Thyroid gland (tissue), 4 donors: Measurements from ENCODE around the gene MB. TPM values are rescaled to one million over a fixed set of nuclear protein-coding genes. Genes with fewer than 3 reads are reported as not detected.

Experiments used
- DNase-seq, 2 donors: peaks; one replicate each; pipeline ENCODE4 v3.0.0-alpha.2; 2019
- H3K27ac ChIP-seq, 3 donors: fragments of 200-600 bp; sonication (generic); 1 replicate in 2 of 3; 2 replicates in 1 of 3; pipeline ENCODE4 v1.5.1; 2016 to 2019; ENCODE audit warnings: mild to moderate bottlenecking in 1 of 3, moderate library complexity in 1 of 3
- H3K27me3 ChIP-seq: fragments of 200-600 bp; sonication (generic); one replicate; pipeline ENCODE4 v1.5.1; 2019
- H3K36me3 ChIP-seq, 2 donors: fragments of 200-600 bp; sonication (generic); one replicate each; pipeline ENCODE4 v1.5.1; 2016 to 2019
- H3K4me1 ChIP-seq, 2 donors: fragments of 200-600 bp; sonication (generic); one replicate each; pipeline ENCODE4 v1.5.1; 2017 to 2019
- H3K4me3 ChIP-seq, 3 donors: fragments of 200-600 bp; sonication (generic); replicated peaks in 1 of 3; 1 replicate in 2 of 3; 2 replicates in 1 of 3; pipeline ENCODE4 v1.5.1; 2016; ENCODE audit warnings: mild to moderate bottlenecking in 1 of 3
- H3K9me3 ChIP-seq: fragments of 200-600 bp; sonication (generic); one replicate; pipeline ENCODE4 v1.5.1; 2017
- CTCF ChIP-seq, 6 experiments: fragments of 200-600 bp in 3 of 6; fragments of 450-650 bp in 3 of 6; sonication (generic) in 3 of 6; IDR thresholded peaks; one replicate each; pipeline ENCODE4 v1.5.1; 2016 to 2019; ENCODE audit warnings: antibody characterized with exemption in 6 of 6, mild to moderate bottlenecking in 2 of 6, inconsistent platforms in 1 of 6, moderate library complexity in 1 of 6
- POLR2A ChIP-seq, 2 donors: fragments of 450-650 bp; IDR thresholded peaks; one replicate each; pipeline ENCODE4 v1.6.1; 2017; ENCODE audit warnings: antibody characterized with exemption in 2 of 2, mild to moderate bottlenecking in 2 of 2, moderate library complexity in 1 of 2
- WGBS, 2 donors: methylation state at CpG; one replicate each; pipeline ENCODE4 v1.1.5; 2017; 5-methylcytosine and 5-hydroxymethylcytosine counted together
- intact Hi-C: fragments of 100-400 bp; cut with DNase I; formaldehyde crosslinking; loops from one replicate; pipeline ENCODE4 v1.15.1; 2023
- total RNA-seq, 4 donors: library from RNA; depleted of rRNA; stranded (reverse); fragments of >200 nt; gene quantifications; one replicate each; pipeline ENCODE4 v1.2.3, GENCODE V29; 2016

MB gene
- total RNA-seq, 4 donors from 2014 or later = 0.45 to 1.8 TPM; not detected in 2

GRCh38 chr22:35589756-35590093 lies 27.4 kb downstream of the MB start:
- TF ChIP-seq POLR2A (IDR thresholded peaks at IDR 0.05) (no peak), CTCF (IDR thresholded peaks at IDR 0.05) (no peak)
- no peaks in the 10 kb centered on the region for H3K36me3 ChIP-seq
- peaks cover 14 to 27% of the 10 kb centered on the region in 2 donors for H3K4me1 ChIP-seq
- no peaks in the 10 kb centered on the region for H3K27me3 ChIP-seq
- no peak overlapping the region for H3K27ac ChIP-seq
- H3K4me3 ChIP-seq = no peak overlapping the region
- no peaks in the 10 kb centered on the region for H3K9me3 ChIP-seq
- 84 to 87% methylated on average over 6 of the region's 6 CpGs for WGBS, 2 donors
- DNase-seq = no peak
- intact Hi-C loops = no loop called here

- Histone ChIP-seq H3K36me3 (no peaks in the 10 kb centered on the region), H3K4me3 (no peak overlapping the region), H3K9me3 (no peaks in the 10 kb centered on the region), H3K4me1 (peaks cover 14 to 27% of the 10 kb centered on the region in 2 donors), H3K27ac (no peak overlapping the region), H3K27me3 (no peaks in the 10 kb centered on the region)
- TF ChIP-seq POLR2A (IDR thresholded peaks at IDR 0.05) = no peak
- no peak for TF ChIP-seq CTCF (IDR thresholded peaks at IDR 0.05)
- WGBS, 2 donors = 75 to 93% methylated on average over 9 to 10 of the region's 11 CpGs
- no peak for DNase-seq
- intact Hi-C loops = no loop called here
Observed at GRCh38 chr22:35589071-35589755, 27.9 kb downstream of the MB start.

GRCh38 chr22:35587896-35588295 lies 29.2 kb downstream of the MB start:
- intact Hi-C loops = no loop called here
- Histone ChIP-seq H3K9me3 (no peaks in the 10 kb centered on the region), H3K27ac (peak overlapping the region; percentile 51 to 69 (median 58)), H3K36me3 (no peaks in the 10 kb centered on the region), H3K27me3 (no peaks in the 10 kb centered on the region), H3K4me3 (no peak overlapping the region), H3K4me1 (peaks cover 14 to 21% of the 10 kb centered on the region in 2 donors)
- TF ChIP-seq POLR2A (IDR thresholded peaks at IDR 0.05) = no peak
- TF ChIP-seq CTCF (IDR thresholded peaks at IDR 0.05) = no peak
- no peak for DNase-seq
- 52 to 60% methylated on average over 4 to 5 of the region's 5 CpGs for WGBS, 2 donors

- no peaks in the 10 kb centered on the region for H3K36me3 ChIP-seq
- peak overlapping the region; percentile 51 to 69 (median 58) for H3K27ac ChIP-seq
- H3K9me3 ChIP-seq = no peaks in the 10 kb centered on the region
- TF ChIP-seq CTCF (IDR thresholded peaks at IDR 0.05) (peak in 4 of 6 experiments; percentile 26 to 53 (median 34)), POLR2A (IDR thresholded peaks at IDR 0.05) (no peak)
- H3K4me1 ChIP-seq = peaks cover 11 to 20% of the 10 kb centered on the region in 2 donors
- intact Hi-C loops = no loop called here
- peak; percentile 99 for DNase-seq
- WGBS, 2 donors = 14 to 18% methylated on average over 4 of the region's 6 CpGs
- no peak overlapping the region for H3K4me3 ChIP-seq
- H3K27me3 ChIP-seq = no peaks in the 10 kb centered on the region
Observed at GRCh38 chr22:35587447-35587870, 29.7 kb downstream of the MB start.

GRCh38 chr22:35586771-35587170 lies 30.4 kb downstream of the MB start:
- H3K4me3 ChIP-seq = no peak overlapping the region
- peaks cover 11 to 20% of the 10 kb centered on the region in 2 donors for H3K4me1 ChIP-seq
- no peaks in the 10 kb centered on the region for H3K9me3 ChIP-seq
- H3K36me3 ChIP-seq = no peaks in the 10 kb centered on the region
- no peak for TF ChIP-seq POLR2A (IDR thresholded peaks at IDR 0.05)
- TF ChIP-seq CTCF (IDR thresholded peaks at IDR 0.05) = no peak
- intact Hi-C loops = no loop called here
- H3K27ac ChIP-seq = peak overlapping the region; percentile 11 to 69 (median 44)
- DNase-seq = peak; percentile 23 to 24
- no peaks in the 10 kb centered on the region for H3K27me3 ChIP-seq
